HUDEP-2 (cell line): Measurements from ENCODE around the gene CPT1A.

Experiments
- DNase-seq, 76 experiments: peaks; one replicate each; lab custom pipeline; 2025; ENCODE audit not compliant: unreplicated experiment in 76 of 76; lab: John Stamatoyannopoulos, UW

Gene CPT1A

DNA sequence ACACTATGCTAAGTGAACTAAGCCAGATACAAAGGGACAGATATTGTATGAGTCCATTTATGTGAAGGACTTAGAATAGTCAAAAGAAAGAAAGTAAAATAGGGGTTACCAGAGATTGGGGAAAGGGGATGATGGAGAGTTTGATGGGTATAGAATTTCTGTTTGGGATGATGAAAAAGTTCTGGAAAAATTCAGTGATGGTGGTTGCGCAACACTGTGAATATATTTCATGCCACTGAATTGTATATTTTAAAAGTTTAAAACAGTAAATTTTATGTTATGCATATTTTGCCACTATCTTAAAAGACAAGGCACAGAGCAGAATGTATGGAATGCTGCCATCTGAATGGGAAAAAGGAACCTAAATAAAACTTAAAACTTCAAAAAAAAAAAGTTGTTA lies 119.6 kb downstream of the CPT1A start:
- DNase-seq: no peak

DNA sequence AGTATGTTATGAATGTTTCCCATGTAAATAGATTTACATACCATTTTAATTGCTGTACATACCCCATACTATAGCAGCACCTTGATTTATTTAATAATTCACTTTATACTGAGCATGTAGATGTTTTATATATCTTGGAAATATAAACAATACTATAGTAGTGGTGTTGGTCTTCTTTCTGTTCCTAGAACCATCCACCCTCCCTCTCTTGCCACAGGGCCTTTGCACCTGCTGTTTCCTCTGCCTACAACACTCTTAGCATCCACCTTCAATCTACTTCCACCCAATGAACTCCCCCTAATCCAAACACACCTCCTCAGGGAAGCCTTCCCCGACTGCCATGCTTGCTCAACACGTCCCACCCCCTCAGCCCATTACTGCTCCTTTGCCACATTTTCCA lies 120.6 kb downstream of the CPT1A start:
- DNase-seq: no peak

DNA sequence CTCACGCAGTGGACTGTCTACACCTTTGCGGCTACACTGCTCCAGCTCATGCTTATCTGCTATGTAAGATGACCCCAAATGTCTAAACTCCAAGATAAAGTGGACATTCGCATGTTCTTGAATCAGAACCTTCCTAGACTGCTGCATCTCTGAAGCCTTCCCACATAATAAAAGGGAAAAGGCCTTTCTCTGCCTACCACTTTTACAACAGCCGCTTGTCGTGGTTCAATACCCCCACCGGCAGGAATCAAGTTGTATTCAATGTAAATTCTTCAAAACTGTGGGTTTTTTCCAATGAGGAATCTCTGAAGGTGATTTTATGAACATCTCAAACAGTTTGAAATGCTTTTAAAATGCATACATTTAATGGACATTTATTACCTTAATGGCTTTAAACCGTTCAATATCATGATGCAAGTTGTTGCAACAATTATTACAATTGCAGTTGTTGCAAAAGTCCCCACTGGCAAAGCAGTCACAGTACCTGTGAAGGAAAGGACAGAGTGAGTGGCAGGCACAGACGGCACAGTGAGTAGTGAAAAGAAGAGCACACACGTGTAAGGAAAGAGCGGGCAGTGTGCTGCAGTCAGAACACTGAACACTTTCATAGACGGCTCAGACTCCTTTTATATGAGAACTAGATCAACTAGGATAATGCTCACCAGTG lies 126.1 kb downstream of the CPT1A start:
- DNase-seq: no peak

DNA sequence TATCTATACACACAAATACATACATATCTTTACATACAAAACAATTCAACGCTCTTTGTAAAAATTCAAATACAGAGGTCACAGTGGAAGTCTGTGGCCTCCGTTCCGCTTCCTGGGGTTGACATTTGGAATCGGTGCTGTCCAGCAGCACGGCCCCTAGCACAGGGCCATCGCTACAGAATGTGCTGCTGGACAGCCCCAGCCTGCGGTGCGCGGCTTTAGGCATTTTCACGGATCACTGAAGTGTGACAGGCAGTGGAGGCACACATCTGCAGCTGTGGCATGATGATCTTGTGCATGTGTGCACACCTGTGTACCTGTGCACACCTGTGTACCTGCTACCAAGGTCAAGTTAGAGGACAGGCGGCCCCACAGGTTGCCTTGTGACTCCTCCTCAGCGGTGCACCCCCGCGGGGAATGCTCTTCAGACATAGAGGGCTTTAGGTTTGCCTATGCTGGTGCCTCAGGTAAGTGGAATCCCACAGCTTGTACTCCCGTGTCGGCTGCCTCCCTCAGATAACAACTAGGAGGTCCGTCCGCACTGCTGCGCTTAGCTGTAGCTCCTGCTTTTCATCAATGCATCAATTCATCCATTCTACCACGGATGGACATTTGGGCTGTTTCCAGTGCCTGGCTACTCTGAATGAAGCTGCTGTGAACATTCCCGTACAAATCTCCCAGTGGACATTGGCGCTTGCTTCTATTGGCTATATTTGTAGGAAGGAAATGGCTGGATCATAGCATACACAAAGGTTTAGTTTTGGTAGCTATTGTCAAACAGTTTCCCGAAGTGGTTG lies 127.5 kb downstream of the CPT1A start:
- DNase-seq: no peak

GRCh38 chr11:68711114-68711513 lies 130.6 kb downstream of the CPT1A start:
- DNase-seq: no peak

DNA sequence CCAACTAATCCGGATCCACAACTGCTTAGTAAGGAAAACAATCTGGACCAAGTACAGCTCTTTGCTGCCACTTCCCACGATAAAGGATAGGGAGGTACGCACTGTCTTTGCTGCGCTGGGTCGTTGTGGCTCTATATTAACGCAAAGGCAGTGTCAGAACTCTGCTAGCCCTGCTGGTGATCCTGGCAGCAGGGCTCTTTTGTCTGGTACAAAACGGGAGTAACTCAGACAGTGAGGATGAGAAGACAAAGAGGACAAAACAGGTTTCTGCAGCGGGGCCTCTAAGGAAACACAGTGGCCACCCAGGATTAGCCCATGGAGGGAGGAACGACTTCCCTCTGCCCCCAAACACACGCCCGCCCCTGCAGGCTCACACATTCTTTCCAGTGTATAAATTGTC lies 131.3 kb downstream of the CPT1A start:
- no peak for DNase-seq

DNA sequence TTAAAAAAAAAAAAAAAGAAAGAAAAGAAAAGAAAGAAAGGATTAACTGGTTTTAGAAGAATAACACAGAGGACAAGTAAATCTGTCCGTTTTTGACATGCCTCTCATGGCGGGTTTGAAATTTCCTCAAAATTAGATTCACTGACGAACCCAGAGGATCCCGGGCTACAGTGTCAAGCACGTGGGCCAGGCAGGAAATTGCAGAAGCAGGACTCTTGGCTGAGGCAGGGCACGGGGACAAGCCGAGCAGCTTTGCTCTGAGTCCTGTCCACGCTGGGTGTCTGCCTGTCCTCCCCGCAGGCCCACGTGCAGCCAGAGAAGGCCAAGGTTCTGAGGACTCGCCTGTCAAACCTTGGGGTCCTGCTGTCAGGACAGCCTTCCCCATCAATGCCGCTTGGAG lies 132.7 kb downstream of the CPT1A start:
- no peak for DNase-seq

DNA sequence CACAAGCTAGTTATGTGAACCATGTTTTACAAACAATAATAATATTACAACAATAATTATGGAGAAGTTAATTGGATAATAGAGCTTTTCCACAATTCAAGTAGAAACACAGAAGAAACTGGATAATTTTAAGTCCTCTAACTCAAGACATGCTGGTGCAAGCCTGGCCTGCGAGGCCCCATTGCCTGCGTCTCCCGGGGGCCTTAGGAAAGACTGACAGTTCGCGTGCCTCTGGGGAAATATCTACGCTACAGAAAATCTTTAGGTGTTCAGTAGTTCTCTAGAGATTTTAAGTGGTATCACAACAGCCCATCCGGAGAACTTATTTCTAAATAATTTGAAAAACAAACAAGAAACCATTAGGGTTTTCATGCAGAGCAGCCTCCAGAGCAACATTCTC lies 134.2 kb downstream of the CPT1A start:
- DNase-seq: no peak

- DNase-seq: no peak
These were observed 136.8 kb downstream of the CPT1A start for GRCh38 chr11:68704887-68705286.
